Lower leg skin (tissue), 4 donors: ENCODE data around the gene CSTF2. TPM values are rescaled to one million over a fixed set of nuclear protein-coding genes. Genes with fewer than 3 reads are reported as not detected.
A peak's percentile ranks its signal among the peaks of the same experiment; 100 is the strongest.
"Not testable (repeated sequence)": the region's sequence is repeated elsewhere in the genome, so short reads cannot be mapped to it uniquely, and the experiment has no call there.

Experiments
- DNase-seq, 2 donors: peaks; one replicate each; pipeline ENCODE4 v3.0.0-alpha.2; 2019; ENCODE audit warnings: low spot score in 2 of 2
- H3K4me3 ChIP-seq: fragments of 200-600 bp; sonication (generic); 2 replicates; pipeline ENCODE4 v1.5.1; 2017; ENCODE audit warnings: mild to moderate bottlenecking, low read depth; ENCODE audit not compliant: poor library complexity, severe bottlenecking
- CTCF ChIP-seq, 3 donors: fragments of 450-650 bp; IDR thresholded peaks; one replicate each; pipeline ENCODE4 v1.5.1; 2016; ENCODE audit warnings: antibody characterized with exemption in 3 of 3, mild to moderate bottlenecking in 3 of 3, moderate library complexity in 2 of 3
- POLR2A ChIP-seq, 2 donors: fragments of 450-650 bp; IDR thresholded peaks; one replicate each; pipeline ENCODE4 v1.6.1; 2016 to 2017; ENCODE audit warnings: antibody characterized with exemption in 2 of 2, mild to moderate bottlenecking in 1 of 2, moderate library complexity in 1 of 2
- WGBS, 2 donors: methylation state at CpG; one replicate each; pipeline ENCODE4 v1.1.5; 2018; 5-methylcytosine and 5-hydroxymethylcytosine counted together
- intact Hi-C: fragments of 100-400 bp; cut with DNase I; formaldehyde crosslinking; loops from one replicate; pipeline ENCODE4 v1.15.0; 2023; ENCODE audit warnings: low total_unique reads
- total RNA-seq, 4 donors: library from RNA; depleted of rRNA; stranded (reverse); fragments of >200 nt; gene quantifications; one replicate each; pipeline ENCODE4 v1.1.0, GENCODE V29; 2016

Gene CSTF2
- total RNA-seq, 4 donors from 2014 or later, result 8.0 to 10.9 (median 10.6) TPM

GRCh38 chrX:100804780-100805179 lies 15.4 kb upstream of the CSTF2 start:
- TF ChIP-seq POLR2A (IDR thresholded peaks at IDR 0.05) (no peak), CTCF (IDR thresholded peaks at IDR 0.05) (no peak)
- no peak for DNase-seq
- no peak overlapping the region for H3K4me3 ChIP-seq
- intact Hi-C loops, result no loop called here
- WGBS, 2 donors, result 64 to 82% methylated on average over 1 of the region's 1 CpG

GRCh38 chrX:100808265-100808664 lies 11.9 kb upstream of the CSTF2 start:
- WGBS, 2 donors, result 87% methylated on average over 7 of the region's 7 CpGs
- H3K4me3 ChIP-seq, DNase-seq, intact Hi-C loops: not testable (repeated sequence)

GRCh38 chrX:100812216-100813158 lies 7.7 kb upstream of the CSTF2 start:
- no peak overlapping the region for H3K4me3 ChIP-seq
- no peak for TF ChIP-seq POLR2A (IDR thresholded peaks at IDR 0.05)
- no peak for TF ChIP-seq CTCF (IDR thresholded peaks at IDR 0.05)
- no peak for DNase-seq
- 47 to 53% methylated on average over 12 of the region's 12 CpGs for WGBS, 2 donors
- intact Hi-C loops, result no loop called here

- H3K4me3 ChIP-seq, result no peak overlapping the region
- TF ChIP-seq CTCF (IDR thresholded peaks at IDR 0.05), result no peak
- TF ChIP-seq POLR2A (IDR thresholded peaks at IDR 0.05), result no peak
- DNase-seq, result no peak
- intact Hi-C loops, result no loop called here
- 45 to 69% methylated on average over 2 of the region's 2 CpGs for WGBS, 2 donors
Measured at GRCh38 chrX:100817340-100817739, 2.9 kb upstream of the CSTF2 start.

- intact Hi-C loops, result no loop called here
- peak overlapping the region; percentile 45 for H3K4me3 ChIP-seq
- 6 to 49% methylated on average over 15 of the region's 15 CpGs for WGBS, 2 donors
- TF ChIP-seq POLR2A (IDR thresholded peaks at IDR 0.05), result no peak
- no peak for TF ChIP-seq CTCF (IDR thresholded peaks at IDR 0.05)
- DNase-seq, result no peak
Measured at GRCh38 chrX:100819534-100819836, 706 bp upstream of the CSTF2 start.

GRCh38 chrX:100829730-100830129 lies 9.5 kb downstream of the CSTF2 start:
- WGBS, 2 donors, result 58 to 68% methylated on average over 2 of the region's 2 CpGs
- no peak for DNase-seq
- TF ChIP-seq POLR2A (IDR thresholded peaks at IDR 0.05), result no peak
- TF ChIP-seq CTCF (IDR thresholded peaks at IDR 0.05), result no peak
- H3K4me3 ChIP-seq, result no peak overlapping the region
- intact Hi-C loops, result no loop called here
